Mammary epithelial cell (primary cell): ENCODE results near the gene ASS1.

ENCODE experiments used
- EZH2 ChIP-seq: IDR thresholded peaks from 2 replicates; pipeline ENCODE4 v1.6.1; 2012; ENCODE audit warnings: low read length, inconsistent platforms, borderline replicate concordance
- TF ChIP-seq, protein P1 (sequence below), 2 donors: IDR thresholded peaks in 1 of 2; conservative IDR thresholded peaks in 1 of 2; 2 replicates each; pipeline ENCODE4 v1.5.1; 2011 to 2012; ENCODE audit warnings: inconsistent platforms in 2 of 2, low read length in 2 of 2, mild to moderate bottlenecking in 2 of 2, control low read depth in 1 of 2, low read depth in 1 of 2; ENCODE audit not compliant: insufficient read depth in 1 of 2; ENCODE audit errors: extremely low read depth in 1 of 2

GRCh38 chr9:130480673-130481072 is 35.9 kb downstream of the ASS1 start:
- TF ChIP-seq, protein P1, sequence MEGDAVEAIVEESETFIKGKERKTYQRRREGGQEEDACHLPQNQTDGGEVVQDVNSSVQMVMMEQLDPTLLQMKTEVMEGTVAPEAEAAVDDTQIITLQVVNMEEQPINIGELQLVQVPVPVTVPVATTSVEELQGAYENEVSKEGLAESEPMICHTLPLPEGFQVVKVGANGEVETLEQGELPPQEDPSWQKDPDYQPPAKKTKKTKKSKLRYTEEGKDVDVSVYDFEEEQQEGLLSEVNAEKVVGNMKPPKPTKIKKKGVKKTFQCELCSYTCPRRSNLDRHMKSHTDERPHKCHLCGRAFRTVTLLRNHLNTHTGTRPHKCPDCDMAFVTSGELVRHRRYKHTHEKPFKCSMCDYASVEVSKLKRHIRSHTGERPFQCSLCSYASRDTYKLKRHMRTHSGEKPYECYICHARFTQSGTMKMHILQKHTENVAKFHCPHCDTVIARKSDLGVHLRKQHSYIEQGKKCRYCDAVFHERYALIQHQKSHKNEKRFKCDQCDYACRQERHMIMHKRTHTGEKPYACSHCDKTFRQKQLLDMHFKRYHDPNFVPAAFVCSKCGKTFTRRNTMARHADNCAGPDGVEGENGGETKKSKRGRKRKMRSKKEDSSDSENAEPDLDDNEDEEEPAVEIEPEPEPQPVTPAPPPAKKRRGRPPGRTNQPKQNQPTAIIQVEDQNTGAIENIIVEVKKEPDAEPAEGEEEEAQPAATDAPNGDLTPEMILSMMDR (conservative IDR thresholded peaks at IDR 0.05 in 1 of 2, IDR thresholded peaks at IDR 0.05 in 1 of 2; ENCODE audit: extremely low read depth in 1 of 2, insufficient read depth in 1 of 2, low read depth in 1 of 2, low read length in 2 of 2): peak in 1 of 2 donors; percentile 30
- TF ChIP-seq EZH2: no peak
